A673 (cell line): ENCODE data around the gene ZNF362. TPM values are rescaled to one million over a fixed set of nuclear protein-coding genes. Genes with fewer than 3 reads are reported as not detected.
A peak's percentile ranks its signal among the peaks of the same experiment; 100 is the strongest.
"Not testable (repeated sequence)": the region's sequence is repeated elsewhere in the genome, so short reads cannot be mapped to it uniquely, and the experiment has no call there.

Experiments
- BruUV-seq: library from RNA; stranded (reverse); fragments of 400-500 nt; replicated peaks from 2 replicates; lab custom pipeline; 2021; lab: Mats Ljungman, UMichigan
- CTCF ChIA-PET: fragments of 300-600 bp; sonication (Branson Sonifier 250); formaldehyde crosslinking; loops from one replicate; lab custom pipeline; 2022; ENCODE audit warnings: antibody characterized with exemption; lab: Charles Lee
- POLR2A ChIA-PET: fragments of 300-600 bp; sonication (Branson Sonifier 250); formaldehyde crosslinking; loops from one replicate; lab custom pipeline; 2022; ENCODE audit warnings: antibody characterized with exemption; ENCODE audit not compliant: low non-redundant PET; lab: Charles Lee
- DNase-seq: peaks from one replicate; pipeline ENCODE4 v3.0.0-alpha.2; 2015; ENCODE audit warnings: low spot score
- H3K27ac ChIP-seq: fragments of 200-600 bp; sonication (generic); 2 replicates; pipeline ENCODE4 v1.5.1; 2016; ENCODE audit warnings: mixed run types, low read depth, mild to moderate bottlenecking, mixed read lengths, antibody characterized with exemption, low read length; ENCODE audit not compliant: poor library complexity, severe bottlenecking
- H3K27me3 ChIP-seq: fragments of 200-600 bp; sonication (generic); replicated peaks from 2 replicates; pipeline ENCODE4 v1.6.1; 2017; ENCODE audit warnings: mixed run types, low read depth, mild to moderate bottlenecking, mixed read lengths, antibody characterized with exemption, low read length; ENCODE audit not compliant: insufficient read depth, poor library complexity
- H3K36me3 ChIP-seq: fragments of 200-600 bp; sonication (generic); 2 replicates; pipeline ENCODE4 v1.6.1; 2016; ENCODE audit warnings: mixed run types, mild to moderate bottlenecking, mixed read lengths, antibody characterized with exemption, low read length; ENCODE audit not compliant: insufficient read depth, poor library complexity, severe bottlenecking
- H3K4me1 ChIP-seq: fragments of 200-600 bp; sonication (generic); 2 replicates; pipeline ENCODE4 v1.6.1; 2017; ENCODE audit warnings: mixed run types, mild to moderate bottlenecking, mixed read lengths, antibody characterized with exemption, low read length; ENCODE audit not compliant: insufficient read depth, poor library complexity, severe bottlenecking
- H3K4me3 ChIP-seq: fragments of 200-600 bp; sonication (generic); 2 replicates; pipeline ENCODE4 v1.5.1; 2016; ENCODE audit warnings: low read depth, mixed run types, mild to moderate bottlenecking, mixed read lengths, low read length; ENCODE audit not compliant: poor library complexity, severe bottlenecking
- H3K9me3 ChIP-seq: fragments of 200-600 bp; sonication (generic); 2 replicates; pipeline ENCODE4 v1.6.1; 2016; ENCODE audit warnings: mixed run types, low read depth, mild to moderate bottlenecking, mixed read lengths, antibody characterized with exemption, low read length; ENCODE audit not compliant: poor library complexity, severe bottlenecking
- CTCF ChIP-seq: fragments of 300-800, 200-600 bp; sonication (generic); conservative IDR thresholded peaks from 2 replicates; pipeline ENCODE4 v1.5.1; 2017; ENCODE audit warnings: low read depth, mild to moderate bottlenecking, antibody characterized with exemption, low read length, moderate library complexity, mixed read lengths
- EZH2 ChIP-seq: fragments of 200-600 bp; sonication (generic); IDR thresholded peaks from 2 replicates; pipeline ENCODE4 v1.6.1; 2017; ENCODE audit warnings: borderline replicate concordance, low read depth, mild to moderate bottlenecking, mixed read lengths, antibody characterized with exemption, low read length; ENCODE audit not compliant: poor library complexity, severe bottlenecking
- intact Hi-C: fragments of 100-400 bp; cut with micrococcal nuclease; formaldehyde crosslinking; loops from one replicate; pipeline ENCODE4 v1.10.0; 2022; ENCODE audit not compliant: unreplicated experiment
- total RNA-seq: library from RNA; stranded (reverse); gene quantifications from 2 replicates; pipeline ENCODE4 v1.2.3, GENCODE V29; 2021

ZNF362 gene
- total RNA-seq, 1 experiment from 2014 or later = 40.1 TPM

- no peaks in the 10 kb centered on the region for H3K9me3 ChIP-seq
- no peaks in the 10 kb centered on the region for H3K4me1 ChIP-seq
- CTCF ChIA-PET = no interaction called here
- DNase-seq = no peak
- no peaks in the 10 kb centered on the region for H3K36me3 ChIP-seq
- H3K27me3 ChIP-seq = no peaks in the 10 kb centered on the region
- H3K27ac ChIP-seq = no peak overlapping the region
- POLR2A ChIA-PET = no interaction called here
- BruUV-seq = no TSS peak
- H3K4me3 ChIP-seq = no peak overlapping the region
- intact Hi-C loops = no loop called here
- TF ChIP-seq CTCF = no peak
- no peak for TF ChIP-seq EZH2
Observed at GRCh38 chr1:33236498-33236897, 19.8 kb upstream of the ZNF362 start.

GRCh38 chr1:33237579-33237978, 18.7 kb upstream of the ZNF362 start:
- POLR2A ChIA-PET = no interaction called here
- intact Hi-C loops = no loop called here
- DNase-seq = no peak
- H3K4me3 ChIP-seq = no peak overlapping the region
- TF ChIP-seq CTCF = no peak
- H3K4me1 ChIP-seq = no peaks in the 10 kb centered on the region
- BruUV-seq = no TSS peak
- no peaks in the 10 kb centered on the region for H3K9me3 ChIP-seq
- no peaks in the 10 kb centered on the region for H3K27me3 ChIP-seq
- no peak overlapping the region for H3K27ac ChIP-seq
- H3K36me3 ChIP-seq = no peaks in the 10 kb centered on the region
- CTCF ChIA-PET = no interaction called here

- H3K36me3 ChIP-seq, BruUV-seq, H3K27me3 ChIP-seq, intact Hi-C loops, H3K4me3 ChIP-seq, CTCF ChIA-PET, H3K9me3 ChIP-seq, DNase-seq, H3K27ac ChIP-seq, POLR2A ChIA-PET, H3K4me1 ChIP-seq: not testable (repeated sequence)
Observed at GRCh38 chr1:33238194-33238724, 18.0 kb upstream of the ZNF362 start.

GRCh38 chr1:33239410-33239809, 16.9 kb upstream of the ZNF362 start:
- H3K27ac ChIP-seq, BruUV-seq, H3K36me3 ChIP-seq, H3K4me3 ChIP-seq, H3K27me3 ChIP-seq, H3K4me1 ChIP-seq, POLR2A ChIA-PET, CTCF ChIA-PET, DNase-seq, H3K9me3 ChIP-seq, intact Hi-C loops: not testable (repeated sequence)
- 0 out of 2 replicates have a peak, but pooled peaks have one; percentile 8 for TF ChIP-seq CTCF
